HCT116 (cell line): ENCODE data around the gene CDC42EP4. TPM values are rescaled to one million over a fixed set of nuclear protein-coding genes. Genes with fewer than 3 reads are reported as not detected.

Source experiments
- ATAC-seq: fragments of 200-7000 bp; cut with Tn5 transposase; 2 replicates; pipeline ENCODE4 v1.9.1; 2020; ENCODE audit warnings: mild to moderate bottlenecking, moderate library complexity
- BruUV-seq: library from RNA; stranded (reverse); fragments of 400-500 nt; replicated peaks from 2 replicates; lab custom pipeline; 2021; lab: Mats Ljungman, UMichigan
- CTCF ChIA-PET: fragments of 300-600 bp; sonication (Branson Sonifier 250); formaldehyde crosslinking; loops from one replicate; lab custom pipeline; 2021; ENCODE audit warnings: antibody characterized with exemption; lab: Charles Lee
- POLR2A ChIA-PET: fragments of 300-600, 350-600 bp; sonication (Branson Sonifier 250); formaldehyde crosslinking; loops from one replicate; lab custom pipeline; 2021; ENCODE audit warnings: antibody characterized with exemption; lab: Charles Lee
- RAD21 ChIA-PET, 2 experiments: fragments of 300-600 bp; sonication (Branson Sonifier 250); formaldehyde crosslinking; loops; one replicate each; lab custom pipeline; 2023; ENCODE audit warnings: low total read pairs in 2 of 2; ENCODE audit not compliant: uncharacterized antibody in 2 of 2, unreplicated experiment in 2 of 2, low non-redundant PET in 1 of 2; lab: Charles Lee
- DNase-seq: peaks from one replicate; pipeline ENCODE4 v3.0.0-alpha.2; 2010; ENCODE audit warnings: low read depth, low spot score
- H2AFZ ChIP-seq: fragments of 200-600 bp; shearing (Covaris generic), sonication (generic); 2 replicates; pipeline ENCODE4 v1.6.1; 2017; ENCODE audit warnings: low read depth, mixed run types, mixed read lengths, antibody characterized with exemption, low read length; ENCODE audit not compliant: poor library complexity, severe bottlenecking
- H3K27ac ChIP-seq: 2 replicates; pipeline ENCODE4 v1.5.1; 2012; ENCODE audit warnings: low read depth, low read length
- H3K27me3 ChIP-seq: fragments of 200-600 bp; sonication (generic); 2 replicates; pipeline ENCODE4 v1.6.1; 2016; ENCODE audit warnings: mixed run types, low read length, mixed read lengths; ENCODE audit not compliant: insufficient read depth
- H3K36me3 ChIP-seq, 2 experiments: fragments of 200-500 bp in 1 of 2; fragments of 200-600 bp in 1 of 2; sonication (Bioruptor generic) in 1 of 2; sonication (generic) in 1 of 2; 2 replicates each; pipeline versions ENCODE4 v1.5.1 to v1.6.1; 2014 to 2016; ENCODE audit warnings: low read length in 2 of 2, inconsistent platforms in 1 of 2, mixed read lengths in 1 of 2, mixed run types in 1 of 2; ENCODE audit not compliant: insufficient read depth in 2 of 2, control insufficient read depth in 1 of 2
- H3K4me1 ChIP-seq, 2 experiments: fragments of 200-600 bp in 1 of 2; sonication (generic) in 1 of 2; 2 replicates each; pipeline versions ENCODE4 v1.5.1 to v1.6.1; 2012 to 2017; ENCODE audit warnings: low read length in 2 of 2, inconsistent platforms in 1 of 2, mild to moderate bottlenecking in 1 of 2, mixed read lengths in 1 of 2, mixed run types in 1 of 2, moderate library complexity in 1 of 2; ENCODE audit not compliant: insufficient read depth in 2 of 2, control insufficient read depth in 1 of 2
- H3K4me2 ChIP-seq: fragments of 200-600 bp; sonication (generic); 2 replicates; pipeline ENCODE4 v1.6.1; 2017; ENCODE audit warnings: mixed run types, low read length, mixed read lengths
- H3K4me3 ChIP-seq, 2 experiments: fragments of 200-600 bp in 1 of 2; sonication (generic) in 1 of 2; replicated peaks in 1 of 2; 2 replicates each; pipeline ENCODE4 v1.5.1; 2011 to 2016; ENCODE audit warnings: low read length in 2 of 2, control low read depth in 1 of 2, low read depth in 1 of 2, mild to moderate bottlenecking in 1 of 2, mixed read lengths in 1 of 2, mixed run types in 1 of 2
- H3K79me2 ChIP-seq: fragments of 200-600 bp; sonication (generic); 2 replicates; pipeline ENCODE4 v1.6.1; 2017; ENCODE audit warnings: mild to moderate bottlenecking, mixed run types, low read length, moderate library complexity, mixed read lengths; ENCODE audit not compliant: insufficient read depth
- H3K9ac ChIP-seq: fragments of 200-600 bp; sonication (generic); 2 replicates; pipeline ENCODE4 v1.6.1; 2016; ENCODE audit warnings: low read length, mixed read lengths
- H3K9me2 ChIP-seq: fragments of 200-600 bp; sonication (generic), shearing (Covaris generic); 2 replicates; pipeline ENCODE4 v1.6.1; 2017; ENCODE audit warnings: mixed run types, mild to moderate bottlenecking, moderate library complexity; ENCODE audit not compliant: insufficient read depth
- H3K9me3 ChIP-seq, 2 experiments: fragments of 200-500 bp in 1 of 2; fragments of 200-600 bp in 1 of 2; sonication (Bioruptor generic) in 1 of 2; sonication (generic) in 1 of 2; 2 replicates each; pipeline ENCODE4 v1.6.1; 2014 to 2017; ENCODE audit warnings: low read length in 2 of 2, mixed read lengths in 2 of 2, inconsistent platforms in 1 of 2, low read depth in 1 of 2, mild to moderate bottlenecking in 1 of 2, mixed run types in 1 of 2, moderate library complexity in 1 of 2; ENCODE audit not compliant: control insufficient read depth in 1 of 2, insufficient read depth in 1 of 2
- H4K20me1 ChIP-seq: fragments of 200-600 bp; sonication (generic), shearing (Covaris generic); 2 replicates; pipeline ENCODE4 v1.6.1; 2017; ENCODE audit warnings: mixed run types, mild to moderate bottlenecking, moderate library complexity; ENCODE audit not compliant: insufficient read depth
- ATF3 ChIP-seq: IDR thresholded peaks from 2 replicates; pipeline ENCODE4 v1.6.1; 2012
- CEBPB ChIP-seq: IDR thresholded peaks from 2 replicates; pipeline ENCODE4 v1.6.1; 2012; ENCODE audit warnings: low read depth
- CTCF ChIP-seq, 3 experiments: fragments of 200-600 bp in 1 of 3; sonication (generic) in 1 of 3; IDR thresholded peaks in 2 of 3; conservative IDR thresholded peaks in 1 of 3; 2 replicates each; pipeline ENCODE4 v1.5.1; 2012 to 2017; ENCODE audit warnings: low read depth in 2 of 3, low read length in 2 of 3, antibody characterized with exemption in 1 of 3, borderline replicate concordance in 1 of 3, control low read depth in 1 of 3, mild to moderate bottlenecking in 1 of 3, mixed read lengths in 1 of 3, mixed run types in 1 of 3, moderate library complexity in 1 of 3; ENCODE audit not compliant: insufficient read depth in 1 of 3
- EGR1 ChIP-seq: IDR thresholded peaks from 2 replicates; pipeline ENCODE4 v1.6.1; 2012; ENCODE audit warnings: low read depth
- EZH2 ChIP-seq: fragments of 200-600 bp; sonication (generic); IDR thresholded peaks from 2 replicates; pipeline ENCODE4 v1.6.1; 2017; ENCODE audit warnings: antibody characterized with exemption, mixed run types
- POLR2A ChIP-seq: IDR thresholded peaks from 2 replicates; pipeline ENCODE4 v1.7.0; 2011; ENCODE audit warnings: borderline replicate concordance; ENCODE audit not compliant: insufficient read depth, insufficient read length; ENCODE audit errors: extremely low read depth
- POLR2AphosphoS5 ChIP-seq: IDR thresholded peaks from 2 replicates; pipeline ENCODE4 v1.6.1; 2011; ENCODE audit warnings: mild to moderate bottlenecking, low read depth, low read length, moderate library complexity
- SIN3A ChIP-seq: IDR thresholded peaks from 2 replicates; pipeline ENCODE4 v1.6.1; 2012; ENCODE audit warnings: low read depth
- TCF7L2 ChIP-seq: IDR thresholded peaks from 2 replicates; pipeline ENCODE4 v1.7.0; 2011; ENCODE audit warnings: borderline replicate concordance, inconsistent platforms; ENCODE audit not compliant: insufficient read depth, insufficient read length; ENCODE audit errors: extremely low read depth
- YY1 ChIP-seq: IDR thresholded peaks from 2 replicates; pipeline ENCODE4 v1.6.1; 2011; ENCODE audit warnings: low read length, low read depth, moderate library complexity, mild to moderate bottlenecking; ENCODE audit not compliant: insufficient replicate concordance; ENCODE audit errors: extremely low read depth
- ZNF274 ChIP-seq: fragments of 200-500 bp; sonication (Bioruptor generic); IDR thresholded peaks from 2 replicates; pipeline ENCODE4 v1.6.1; 2014; ENCODE audit warnings: mild to moderate bottlenecking, low read depth, low read length, inconsistent platforms
- intact Hi-C: fragments of 100-400 bp; cut with micrococcal nuclease; formaldehyde crosslinking; loops from 2 replicates; pipeline ENCODE4 v1.10.0; 2022
- total RNA-seq: library from RNA; stranded (reverse); gene quantifications from one replicate; pipeline ENCODE4 v1.2.1, GENCODE V29; 2021; ENCODE audit not compliant: unreplicated experiment

CDC42EP4 gene
- total RNA-seq, 1 experiment from 2014 or later, result 54.9 TPM

- intact Hi-C loops, result no loop called here
- DNase-seq (no peak), ATAC-seq (no peak)
- RAD21 ChIA-PET, result no interaction called here
- BruUV-seq, result no TSS peak
- POLR2A ChIA-PET, result no interaction called here
- CTCF ChIA-PET, result no interaction called here
- Histone ChIP-seq H3K4me3 (no peak overlapping the region), H3K79me2 (peaks cover 55% of the 10 kb centered on the region), H4K20me1 (no peaks in the 10 kb centered on the region), H3K9me2 (no peaks in the 10 kb centered on the region), H3K4me1 (peaks cover 47 to 54% of the 10 kb centered on the region in 2 experiments), H3K9ac (no peak overlapping the region), H3K27me3 (no peaks in the 10 kb centered on the region), H3K36me3 (peaks cover 8 to 28% of the 10 kb centered on the region in 2 experiments; a peak in 3 of 4 replicates), H3K27ac (no peak overlapping the region), H3K9me3 (no peaks in the 10 kb centered on the region), H3K4me2 (peak overlapping the region; percentile 40), H2AFZ (no peak overlapping the region)
- no peak for TF ChIP-seq POLR2A
- TF ChIP-seq ZNF274, result no peak
- peak; percentile 82 for TF ChIP-seq EGR1
- no peak for TF ChIP-seq SIN3A
- no peak for TF ChIP-seq CTCF (IDR thresholded peaks at IDR 0.05 in 2 of 3, conservative IDR thresholded peaks at IDR 0.05 in 1 of 3; ENCODE audit: borderline replicate concordance in 1 of 3, insufficient read depth in 1 of 3, low read depth in 2 of 3, low read length in 2 of 3)
Measured at GRCh38 chr17:73286863-73287296, 24.9 kb downstream of the CDC42EP4 start.

GRCh38 chr17:73285916-73286862 is 25.6 kb downstream of the CDC42EP4 start:
- no peak for DNase-seq
- Histone ChIP-seq H4K20me1 (no peaks in the 10 kb centered on the region), H3K27me3 (no peaks in the 10 kb centered on the region), H2AFZ (no peak overlapping the region), H3K4me2 (peak overlapping the region; percentile 40), H3K9me3 (no peaks in the 10 kb centered on the region), H3K4me1 (peaks cover 41 to 47% of the 10 kb centered on the region in 2 experiments), H3K79me2 (peaks cover 48% of the 10 kb centered on the region), H3K9ac (no peak overlapping the region), H3K4me3 (no peak overlapping the region), H3K27ac (no peak overlapping the region), H3K9me2 (no peaks in the 10 kb centered on the region), H3K36me3 (peaks cover 8 to 28% of the 10 kb centered on the region in 2 experiments; a peak in 3 of 4 replicates)
- RAD21 ChIA-PET, result no interaction called here
- intact Hi-C loops, result no loop called here
- CTCF ChIA-PET, result no interaction called here
- BruUV-seq, result no TSS peak
- POLR2A ChIA-PET, result no interaction called here
- ATAC-seq, result no peak
- TF ChIP-seq POLR2AphosphoS5, result no peak
- TF ChIP-seq CEBPB, result no peak
- TF ChIP-seq ATF3, result no peak
- no peak for TF ChIP-seq TCF7L2
- TF ChIP-seq ZNF274, result no peak
- no peak for TF ChIP-seq YY1
- TF ChIP-seq EZH2, result no peak
- no peak for TF ChIP-seq CTCF (IDR thresholded peaks at IDR 0.05 in 2 of 3, conservative IDR thresholded peaks at IDR 0.05 in 1 of 3; ENCODE audit: borderline replicate concordance in 1 of 3, insufficient read depth in 1 of 3, low read depth in 2 of 3, low read length in 2 of 3)
